Loucy (cell line): Measurements from ENCODE around the gene FAF1.

Source experiments
- CTCF ChIP-seq: fragments of 200-600 bp; sonication (generic); conservative IDR thresholded peaks from 2 replicates; pipeline ENCODE4 v1.5.1; 2014; ENCODE audit warnings: mild to moderate bottlenecking, antibody characterized with exemption, low read length
- EZH2phosphoT487 ChIP-seq: fragments of 200-600 bp; IDR thresholded peaks from 2 replicates; pipeline ENCODE4 v1.6.1; 2018; ENCODE audit warnings: antibody characterized with exemption, mild to moderate bottlenecking, moderate library complexity, borderline replicate concordance

- TF ChIP-seq CTCF (no peak), EZH2phosphoT487 (no peak)
Observed at GRCh38 chr1:50700621-50701020, 259.4 kb downstream of the FAF1 start.
